Mucosa of rectum (tissue), 2 donors: ENCODE measurements around the gene PGLYRP4.
"Not testable (repeated sequence)": the region's sequence is repeated elsewhere in the genome, so short reads cannot be mapped to it uniquely, and the experiment has no call there.

Experiments
- H3K27ac ChIP-seq, 2 donors: one replicate each; pipeline ENCODE4 v1.7.0; 2013; ENCODE audit warnings: inconsistent platforms in 2 of 2, low read depth in 2 of 2, low read length in 2 of 2
- H3K27me3 ChIP-seq, 2 donors: one replicate each; pipeline ENCODE4 v1.7.0; 2013; ENCODE audit warnings: low read length in 2 of 2; ENCODE audit not compliant: control insufficient read depth in 2 of 2, insufficient read depth in 2 of 2
- H3K36me3 ChIP-seq, 2 donors: one replicate each; pipeline ENCODE4 v1.7.0; 2013; ENCODE audit warnings: low read length in 2 of 2; ENCODE audit not compliant: control insufficient read depth in 2 of 2, insufficient read depth in 2 of 2
- H3K4me1 ChIP-seq, 2 donors: one replicate each; pipeline ENCODE4 v1.7.0; 2013; ENCODE audit warnings: low read length in 2 of 2, mild to moderate bottlenecking in 1 of 2; ENCODE audit not compliant: control insufficient read depth in 2 of 2, insufficient read depth in 2 of 2
- H3K4me3 ChIP-seq, 2 donors: one replicate each; pipeline ENCODE4 v1.7.0; 2013; ENCODE audit warnings: low read length in 2 of 2
- H3K9ac ChIP-seq, 2 donors: one replicate each; pipeline ENCODE4 v1.7.0; 2013; ENCODE audit warnings: low read length in 2 of 2, low read depth in 1 of 2, mild to moderate bottlenecking in 1 of 2
- H3K9me3 ChIP-seq, 2 donors: one replicate each; pipeline ENCODE4 v1.7.0; 2013; ENCODE audit warnings: low read length in 2 of 2; ENCODE audit not compliant: control insufficient read depth in 2 of 2
- donor health status: healthy.
- donor health status: Normal muscosa, but diverticular disease.

Gene PGLYRP4

GRCh38 chr1:153347856-153348255 lies 785 bp downstream of the PGLYRP4 start:
- no peaks in the 10 kb centered on the region for H3K36me3 ChIP-seq
- no peaks in the 10 kb centered on the region for H3K9me3 ChIP-seq
- no peak overlapping the region for H3K9ac ChIP-seq
- no peak overlapping the region for H3K4me3 ChIP-seq
- no peaks in the 10 kb centered on the region for H3K27me3 ChIP-seq
- no peak overlapping the region for H3K27ac ChIP-seq
- no peaks in the 10 kb centered on the region for H3K4me1 ChIP-seq

GRCh38 chr1:153347049-153347448 lies 1.6 kb downstream of the PGLYRP4 start:
- not testable (repeated sequence) for H3K4me1 ChIP-seq, H3K27ac ChIP-seq, H3K9me3 ChIP-seq, H3K27me3 ChIP-seq, H3K4me3 ChIP-seq, H3K9ac ChIP-seq, H3K36me3 ChIP-seq

- Histone ChIP-seq H3K36me3 (no peaks in the 10 kb centered on the region), H3K4me1 (no peaks in the 10 kb centered on the region), H3K4me3 (no peak overlapping the region), H3K9ac (no peak overlapping the region), H3K27ac (no peak overlapping the region), H3K9me3 (no peaks in the 10 kb centered on the region), H3K27me3 (no peaks in the 10 kb centered on the region)
Observed at GRCh38 chr1:153346077-153346723, 2.4 kb downstream of the PGLYRP4 start.

- H3K4me3 ChIP-seq: no peak overlapping the region
- no peaks in the 10 kb centered on the region for H3K4me1 ChIP-seq
- no peaks in the 10 kb centered on the region for H3K36me3 ChIP-seq
- no peak overlapping the region for H3K27ac ChIP-seq
- no peak overlapping the region for H3K9ac ChIP-seq
- H3K27me3 ChIP-seq: no peaks in the 10 kb centered on the region
- H3K9me3 ChIP-seq: no peaks in the 10 kb centered on the region
Observed at GRCh38 chr1:153345187-153346076, 3.2 kb downstream of the PGLYRP4 start.

GRCh38 chr1:153344718-153345025 lies 4.0 kb downstream of the PGLYRP4 start:
- Histone ChIP-seq H3K27me3 (no peaks in the 10 kb centered on the region), H3K9me3 (no peaks in the 10 kb centered on the region), H3K4me3 (no peak overlapping the region), H3K36me3 (no peaks in the 10 kb centered on the region), H3K4me1 (no peaks in the 10 kb centered on the region), H3K9ac (no peak overlapping the region), H3K27ac (no peak overlapping the region)

GRCh38 chr1:153343811-153344717 lies 4.6 kb downstream of the PGLYRP4 start:
- Histone ChIP-seq H3K4me1 (no peaks in the 10 kb centered on the region), H3K4me3 (no peak overlapping the region), H3K27me3 (no peaks in the 10 kb centered on the region), H3K27ac (no peak overlapping the region), H3K9ac (no peak overlapping the region), H3K36me3 (no peaks in the 10 kb centered on the region), H3K9me3 (no peaks in the 10 kb centered on the region)

- Histone ChIP-seq H3K27ac (no peak overlapping the region), H3K9ac (no peak overlapping the region)
Observed at GRCh38 chr1:153343040-153343681, 5.5 kb downstream of the PGLYRP4 start.

GRCh38 chr1:153342178-153342577 lies 6.5 kb downstream of the PGLYRP4 start:
- H3K4me1 ChIP-seq: no peaks in the 10 kb centered on the region
- H3K9ac ChIP-seq: no peak overlapping the region
- H3K4me3 ChIP-seq: no peak overlapping the region
- H3K27ac ChIP-seq: no peak overlapping the region
- H3K36me3 ChIP-seq: no peaks in the 10 kb centered on the region
- H3K27me3 ChIP-seq: no peaks in the 10 kb centered on the region
- no peaks in the 10 kb centered on the region for H3K9me3 ChIP-seq

More at GRCh38 chr1:153343040-153343681, 5.5 kb downstream of the PGLYRP4 start:
- Histone ChIP-seq H3K9me3 (no peaks in the 10 kb centered on the region), H3K36me3 (no peaks in the 10 kb centered on the region), H3K4me1 (no peaks in the 10 kb centered on the region), H3K27me3 (no peaks in the 10 kb centered on the region), H3K4me3 (no peak overlapping the region)

GRCh38 chr1:153341431-153341934 lies 7.2 kb downstream of the PGLYRP4 start:
- no peak overlapping the region for H3K27ac ChIP-seq
- H3K4me1 ChIP-seq: no peaks in the 10 kb centered on the region
- H3K9me3 ChIP-seq: no peaks in the 10 kb centered on the region
- no peak overlapping the region for H3K4me3 ChIP-seq
- H3K9ac ChIP-seq: no peak overlapping the region
- H3K36me3 ChIP-seq: no peaks in the 10 kb centered on the region
- H3K27me3 ChIP-seq: no peaks in the 10 kb centered on the region
